Stimulated activated CD4-positive, alpha-beta T cell treated with anti-CD3 and anti-CD28 coated beads, Interleukin-1b, Interleukin-23, amount 100 ng/mL, for 24 hours (primary cell): ENCODE data around the gene AHSA1.

Source experiments
- DNase-seq, 4 experiments: peaks; one replicate each; pipeline ENCODE4 v3.0.0-alpha.2; 2020; ENCODE audit warnings: low read depth in 4 of 4, low spot score in 1 of 4

AHSA1 gene

GRCh38 chr14:77507762-77508161, 49.9 kb downstream of the AHSA1 start:
- no peak for DNase-seq

- no peak for DNase-seq
Measured at GRCh38 chr14:77508249-77508648, 50.4 kb downstream of the AHSA1 start.

GRCh38 chr14:77508876-77509275, 51.0 kb downstream of the AHSA1 start:
- no peak for DNase-seq

- no peak for DNase-seq
Measured at GRCh38 chr14:77509366-77509765, 51.5 kb downstream of the AHSA1 start.

DNA sequence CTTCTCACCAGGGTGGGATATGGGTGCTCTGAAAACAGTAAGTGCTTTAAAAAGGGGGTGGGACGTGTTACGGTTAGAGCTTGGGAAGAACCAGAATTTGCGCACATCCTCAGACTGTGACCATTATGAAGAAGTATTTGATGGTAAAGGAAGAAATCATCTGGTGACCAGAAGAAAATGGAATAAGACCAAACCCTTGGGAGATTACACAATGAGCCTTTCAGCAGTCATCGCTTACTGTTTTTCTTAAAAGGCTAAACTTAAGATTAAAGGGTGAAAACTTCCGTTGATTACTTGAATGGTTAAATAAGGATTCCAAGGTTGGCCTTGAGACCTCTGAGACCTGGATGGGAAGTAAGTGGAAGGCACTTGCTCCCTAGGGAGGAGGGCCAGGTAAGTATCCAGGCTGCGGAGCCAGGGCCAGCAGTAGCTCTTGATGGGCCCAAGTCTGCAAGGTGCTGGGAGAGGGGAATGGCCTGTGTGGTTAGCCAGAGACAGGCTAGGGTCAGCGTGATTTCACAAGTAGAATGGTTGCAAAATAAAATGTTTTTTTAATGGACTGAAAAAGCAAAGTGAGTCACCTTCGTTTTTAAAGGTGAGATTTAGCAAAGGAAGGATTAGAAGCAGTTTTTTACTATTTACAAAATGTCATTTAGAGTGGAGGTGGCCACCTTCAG, 53.7 kb downstream of the AHSA1 start:
- DNase-seq: no peak

GRCh38 chr14:77516126-77516525, 58.2 kb downstream of the AHSA1 start:
- no peak for DNase-seq
